Memory B cell (primary cell): Measurements from ENCODE around the gene NDUFB11.
"Not testable (repeated sequence)": the region's sequence is repeated elsewhere in the genome, so short reads cannot be mapped to it uniquely, and the experiment has no call there.

Source experiments
- ATAC-seq: fragments of 150-1000 bp; cut with Tn5 transposase; 2 replicates; pipeline ENCODE4 v1.10.0; 2021; ENCODE audit warnings: low read depth, mild to moderate bottlenecking, moderate library complexity
- DNase-seq, 2 donors: peaks; one replicate each; pipeline ENCODE4 v3.0.0; 2022; ENCODE audit warnings: low spot score in 2 of 2
- H3K27ac Mint-ChIP-seq: one replicate; pipeline ENCODE4 v1.8.0; 2022; ENCODE audit warnings: mild to moderate bottlenecking, moderate library complexity, mixed read lengths
- H3K27me3 Mint-ChIP-seq: one replicate; pipeline ENCODE4 v1.8.0; 2022; ENCODE audit warnings: mixed read lengths
- H3K36me3 Mint-ChIP-seq: one replicate; pipeline ENCODE4 v1.8.0; 2022; ENCODE audit warnings: mild to moderate bottlenecking, mixed read lengths
- H3K4me1 Mint-ChIP-seq: one replicate; pipeline ENCODE4 v1.8.0; 2022; ENCODE audit warnings: mixed read lengths
- H3K4me3 Mint-ChIP-seq: one replicate; pipeline ENCODE4 v1.8.0; 2022; ENCODE audit warnings: mild to moderate bottlenecking, moderate library complexity, mixed read lengths
- H3K9me3 Mint-ChIP-seq: one replicate; pipeline ENCODE4 v1.8.0; 2022; ENCODE audit warnings: mixed read lengths

The NDUFB11 gene

GRCh38 chrX:47146121-47146935, 1.8 kb upstream of the NDUFB11 start:
- peaks cover 21% of the 10 kb centered on the region for H3K4me1 Mint-ChIP-seq
- H3K9me3 Mint-ChIP-seq = no peaks in the 10 kb centered on the region
- H3K27me3 Mint-ChIP-seq = no peaks in the 10 kb centered on the region
- H3K27ac Mint-ChIP-seq = peak overlapping the region; percentile 98
- H3K4me3 Mint-ChIP-seq = peak overlapping the region; percentile 97
- H3K36me3 Mint-ChIP-seq = peaks cover 13% of the 10 kb centered on the region
- no peak for ATAC-seq
- DNase-seq = no peak

GRCh38 chrX:47145395-47146120, 1.1 kb upstream of the NDUFB11 start:
- peak overlapping the region; percentile 97 for H3K4me3 Mint-ChIP-seq
- DNase-seq (no peak), ATAC-seq (peak; percentile 19)
- no peaks in the 10 kb centered on the region for H3K27me3 Mint-ChIP-seq
- peak overlapping the region; percentile 98 for H3K27ac Mint-ChIP-seq
- H3K9me3 Mint-ChIP-seq = no peaks in the 10 kb centered on the region
- peaks cover 16% of the 10 kb centered on the region for H3K36me3 Mint-ChIP-seq
- peaks cover 24% of the 10 kb centered on the region for H3K4me1 Mint-ChIP-seq

- H3K27me3 Mint-ChIP-seq = no peaks in the 10 kb centered on the region
- H3K9me3 Mint-ChIP-seq = no peaks in the 10 kb centered on the region
- peaks cover 12% of the 10 kb centered on the region for H3K36me3 Mint-ChIP-seq
- H3K27ac Mint-ChIP-seq = peak overlapping the region; percentile 98
- H3K4me3 Mint-ChIP-seq = peak overlapping the region; percentile 97
- ATAC-seq (peak; percentile 16), DNase-seq (no peak)
- peaks cover 24% of the 10 kb centered on the region for H3K4me1 Mint-ChIP-seq
Measured at GRCh38 chrX:47143894-47144625, 442 bp downstream of the NDUFB11 start.

GRCh38 chrX:47138171-47138570, 6.3 kb downstream of the NDUFB11 start:
- peaks cover 8% of the 10 kb centered on the region for H3K4me1 Mint-ChIP-seq
- no peaks in the 10 kb centered on the region for H3K9me3 Mint-ChIP-seq
- H3K27me3 Mint-ChIP-seq = no peaks in the 10 kb centered on the region
- H3K27ac Mint-ChIP-seq = no peak overlapping the region
- no peak for ATAC-seq
- no peak overlapping the region for H3K4me3 Mint-ChIP-seq
- peaks cover 9% of the 10 kb centered on the region for H3K36me3 Mint-ChIP-seq
- DNase-seq = no peak

- H3K27ac Mint-ChIP-seq, H3K9me3 Mint-ChIP-seq, H3K36me3 Mint-ChIP-seq, H3K4me3 Mint-ChIP-seq, DNase-seq, H3K4me1 Mint-ChIP-seq, ATAC-seq, H3K27me3 Mint-ChIP-seq: not testable (repeated sequence)
Measured at GRCh38 chrX:47135650-47136049, 8.9 kb downstream of the NDUFB11 start.

- H3K4me1 Mint-ChIP-seq = no peaks in the 10 kb centered on the region
- H3K9me3 Mint-ChIP-seq = no peaks in the 10 kb centered on the region
- no peak overlapping the region for H3K27ac Mint-ChIP-seq
- ATAC-seq (no peak), DNase-seq (no peak)
- no peak overlapping the region for H3K4me3 Mint-ChIP-seq
- no peaks in the 10 kb centered on the region for H3K36me3 Mint-ChIP-seq
- H3K27me3 Mint-ChIP-seq = no peaks in the 10 kb centered on the region
Measured at GRCh38 chrX:47133493-47133892, 11.0 kb downstream of the NDUFB11 start.

GRCh38 chrX:47129899-47130358, 14.6 kb downstream of the NDUFB11 start:
- Mint-ChIP-seq H3K9me3 (no peaks in the 10 kb centered on the region), H3K27ac (peak overlapping the region; percentile 77), H3K4me3 (no peak overlapping the region), H3K36me3 (no peaks in the 10 kb centered on the region), H3K4me1 (no peaks in the 10 kb centered on the region), H3K27me3 (no peaks in the 10 kb centered on the region)
- ATAC-seq (no peak), DNase-seq (no peak)

- ATAC-seq (peak; percentile 96), DNase-seq (peak; percentile 87 to 91)
- Mint-ChIP-seq H3K36me3 (peaks cover 2% of the 10 kb centered on the region), H3K27ac (peak overlapping the region; percentile 77), H3K27me3 (no peaks in the 10 kb centered on the region), H3K9me3 (no peaks in the 10 kb centered on the region), H3K4me1 (no peaks in the 10 kb centered on the region), H3K4me3 (peak overlapping the region; percentile 98)
Measured at GRCh38 chrX:47129157-47129898, 15.2 kb downstream of the NDUFB11 start.

GRCh38 chrX:47124466-47124865, 20.0 kb downstream of the NDUFB11 start:
- H3K9me3 Mint-ChIP-seq, H3K4me3 Mint-ChIP-seq, ATAC-seq, DNase-seq, H3K4me1 Mint-ChIP-seq, H3K27ac Mint-ChIP-seq, H3K27me3 Mint-ChIP-seq, H3K36me3 Mint-ChIP-seq: not testable (repeated sequence)

GRCh38 chrX:47116551-47117110, 27.9 kb downstream of the NDUFB11 start:
- not testable (repeated sequence) for H3K27me3 Mint-ChIP-seq, H3K4me3 Mint-ChIP-seq, H3K9me3 Mint-ChIP-seq, H3K27ac Mint-ChIP-seq, ATAC-seq, DNase-seq, H3K36me3 Mint-ChIP-seq, H3K4me1 Mint-ChIP-seq

GRCh38 chrX:47112316-47112954, 32.1 kb downstream of the NDUFB11 start:
- no peaks in the 10 kb centered on the region for H3K4me1 Mint-ChIP-seq
- H3K4me3 Mint-ChIP-seq = no peak overlapping the region

GRCh38 chrX:47110936-47111615, 33.4 kb downstream of the NDUFB11 start:
- H3K4me3 Mint-ChIP-seq, ATAC-seq, H3K27ac Mint-ChIP-seq, H3K27me3 Mint-ChIP-seq, DNase-seq, H3K9me3 Mint-ChIP-seq, H3K36me3 Mint-ChIP-seq, H3K4me1 Mint-ChIP-seq: not testable (repeated sequence)

More at GRCh38 chrX:47112316-47112954, 32.1 kb downstream of the NDUFB11 start:
- H3K36me3 Mint-ChIP-seq = no peaks in the 10 kb centered on the region
- ATAC-seq = no peak
- H3K27me3 Mint-ChIP-seq = no peaks in the 10 kb centered on the region
- DNase-seq = no peak
- no peaks in the 10 kb centered on the region for H3K9me3 Mint-ChIP-seq
- H3K27ac Mint-ChIP-seq = no peak overlapping the region
